Omental fat pad (tissue), 4 donors: ENCODE measurements around the gene SOX6. TPM values are rescaled to one million over a fixed set of nuclear protein-coding genes. Genes with fewer than 3 reads are reported as not detected.

ENCODE experiments used
- ATAC-seq: fragments of 150-250 bp; one replicate; pipeline ENCODE4 v1.9.1; 2016; ENCODE audit warnings: mild to moderate bottlenecking, moderate library complexity; ENCODE audit not compliant: low FRiP score
- DNase-seq: peaks from one replicate; pipeline ENCODE4 v3.0.0-alpha.2; 2019; ENCODE audit warnings: low spot score
- total RNA-seq, 4 donors: library from RNA; depleted of rRNA; stranded (reverse); fragments of >200 nt; gene quantifications; one replicate each; pipeline ENCODE4 v1.1.0, GENCODE V29; 2016
- TF ChIP-seq, protein P1 (sequence below), 3 donors: fragments of 450-650 bp; IDR thresholded peaks; one replicate each; pipeline ENCODE4 v1.5.1; 2016 to 2017; ENCODE audit warnings: antibody characterized with exemption in 3 of 3, mild to moderate bottlenecking in 3 of 3, moderate library complexity in 2 of 3

The SOX6 gene
- total RNA-seq, 4 donors from 2014 or later: 2.0 to 41.0 (median 8.9) TPM

DNA sequence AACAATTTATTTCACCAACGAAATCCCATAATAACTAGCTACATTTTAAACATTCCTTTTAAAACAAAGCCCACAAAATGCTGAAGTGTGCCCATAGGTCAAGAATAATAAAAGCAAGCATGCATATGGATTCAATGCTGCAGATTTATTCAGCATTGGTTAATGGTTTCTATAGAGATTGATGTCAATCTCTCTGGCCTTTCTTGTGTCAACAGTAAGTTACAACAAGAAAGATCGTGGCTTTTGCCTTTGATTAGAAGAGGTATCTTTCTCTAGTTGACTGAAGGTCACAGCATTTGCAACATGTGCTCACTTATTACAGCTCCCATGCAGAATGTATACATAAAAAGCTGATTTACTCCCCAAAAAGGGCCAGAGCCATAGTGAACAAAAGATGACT, 1.4 kb upstream of the SOX6 start:
- TF ChIP-seq, protein P1, sequence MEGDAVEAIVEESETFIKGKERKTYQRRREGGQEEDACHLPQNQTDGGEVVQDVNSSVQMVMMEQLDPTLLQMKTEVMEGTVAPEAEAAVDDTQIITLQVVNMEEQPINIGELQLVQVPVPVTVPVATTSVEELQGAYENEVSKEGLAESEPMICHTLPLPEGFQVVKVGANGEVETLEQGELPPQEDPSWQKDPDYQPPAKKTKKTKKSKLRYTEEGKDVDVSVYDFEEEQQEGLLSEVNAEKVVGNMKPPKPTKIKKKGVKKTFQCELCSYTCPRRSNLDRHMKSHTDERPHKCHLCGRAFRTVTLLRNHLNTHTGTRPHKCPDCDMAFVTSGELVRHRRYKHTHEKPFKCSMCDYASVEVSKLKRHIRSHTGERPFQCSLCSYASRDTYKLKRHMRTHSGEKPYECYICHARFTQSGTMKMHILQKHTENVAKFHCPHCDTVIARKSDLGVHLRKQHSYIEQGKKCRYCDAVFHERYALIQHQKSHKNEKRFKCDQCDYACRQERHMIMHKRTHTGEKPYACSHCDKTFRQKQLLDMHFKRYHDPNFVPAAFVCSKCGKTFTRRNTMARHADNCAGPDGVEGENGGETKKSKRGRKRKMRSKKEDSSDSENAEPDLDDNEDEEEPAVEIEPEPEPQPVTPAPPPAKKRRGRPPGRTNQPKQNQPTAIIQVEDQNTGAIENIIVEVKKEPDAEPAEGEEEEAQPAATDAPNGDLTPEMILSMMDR (IDR thresholded peaks at IDR 0.05): no peak
- ATAC-seq: no peak

DNA sequence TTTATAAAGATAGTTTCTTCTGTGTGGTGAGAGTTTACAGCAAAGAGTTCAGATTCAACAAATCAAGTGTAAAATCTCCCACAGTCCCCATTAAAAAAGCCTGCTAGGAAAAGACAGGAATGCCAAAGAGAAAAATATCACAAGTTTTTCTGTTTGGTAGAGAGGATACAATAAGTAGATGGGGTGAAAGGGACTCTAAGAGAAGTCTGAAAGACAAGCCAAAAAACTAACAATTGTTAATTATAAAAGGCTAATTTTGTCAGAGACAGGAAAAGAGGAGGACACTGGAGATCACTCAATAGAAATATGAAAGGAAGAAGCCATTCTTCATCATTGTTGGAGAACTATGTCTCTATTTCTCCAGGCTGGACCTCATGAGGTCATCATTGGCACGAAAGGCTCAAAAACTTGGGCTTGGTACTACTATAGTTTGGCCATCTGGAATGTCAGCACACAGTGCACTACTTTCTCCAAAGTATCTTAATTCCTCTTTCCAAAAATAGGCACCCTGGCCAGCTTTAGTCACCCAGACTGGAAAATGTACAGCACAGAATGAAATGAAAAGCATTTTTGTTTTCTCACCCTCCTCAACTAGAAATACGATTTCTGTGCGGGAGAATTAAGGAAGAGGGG, 531 bp upstream of the SOX6 start:
- DNase-seq: no peak
- TF ChIP-seq, protein P1 (IDR thresholded peaks at IDR 0.05): no peak
- ATAC-seq: no peak

More for the DNA sequence above, 1.4 kb upstream of the SOX6 start:
- no peak for DNase-seq

DNA sequence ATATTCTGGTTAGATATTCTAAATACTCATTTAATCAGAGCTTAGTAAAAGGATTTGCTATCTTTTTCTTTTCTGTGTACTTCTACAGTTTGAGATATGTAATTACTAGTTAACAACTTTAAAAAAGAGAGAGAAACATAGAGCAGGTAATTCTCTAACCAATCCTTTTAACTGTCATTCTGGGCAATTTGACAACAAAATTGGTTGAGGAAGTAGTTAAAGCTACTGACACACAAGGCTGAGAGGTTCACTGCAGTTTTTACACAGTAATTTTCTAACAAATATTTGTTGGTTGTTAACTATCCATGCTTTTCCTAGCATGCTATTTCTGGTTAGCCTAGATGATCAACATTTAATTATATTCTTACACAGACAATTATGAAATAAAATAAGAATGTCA, 3.6 kb downstream of the SOX6 start:
- TF ChIP-seq, protein P1 (IDR thresholded peaks at IDR 0.05): no peak
- ATAC-seq: no peak
- no peak for DNase-seq

- ATAC-seq (no peak), DNase-seq (no peak)
- TF ChIP-seq, protein P1 (IDR thresholded peaks at IDR 0.05): no peak
Observed at GRCh38 chr11:16350125-16350524, 6.2 kb downstream of the SOX6 start.

GRCh38 chr11:16347928-16348685, 8.2 kb downstream of the SOX6 start:
- peak; percentile 87 for ATAC-seq
- TF ChIP-seq, protein P1 (IDR thresholded peaks at IDR 0.05): no peak

DNA sequence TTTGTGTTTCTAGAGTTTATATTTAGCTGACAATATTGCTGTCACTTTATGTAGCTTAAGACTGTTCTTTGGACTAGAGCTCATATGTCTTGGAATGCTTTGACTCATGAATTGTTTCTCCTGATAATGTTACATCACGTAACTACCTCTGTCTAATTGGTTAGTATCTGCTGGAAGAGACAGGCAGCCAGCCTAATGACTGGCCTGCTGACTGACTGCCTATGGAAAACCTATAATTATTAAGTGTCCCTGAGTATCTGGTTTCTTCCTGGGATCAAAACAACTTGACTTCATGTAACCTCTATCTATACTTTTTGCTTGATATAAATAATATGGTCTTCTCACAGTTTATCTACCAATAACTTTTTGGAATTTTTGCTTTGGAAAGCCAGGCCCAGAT, 9.4 kb downstream of the SOX6 start:
- TF ChIP-seq, protein P1 (IDR thresholded peaks at IDR 0.05): no peak
- ATAC-seq (no peak), DNase-seq (no peak)

More at GRCh38 chr11:16347928-16348685, 8.2 kb downstream of the SOX6 start:
- no peak for DNase-seq

DNA sequence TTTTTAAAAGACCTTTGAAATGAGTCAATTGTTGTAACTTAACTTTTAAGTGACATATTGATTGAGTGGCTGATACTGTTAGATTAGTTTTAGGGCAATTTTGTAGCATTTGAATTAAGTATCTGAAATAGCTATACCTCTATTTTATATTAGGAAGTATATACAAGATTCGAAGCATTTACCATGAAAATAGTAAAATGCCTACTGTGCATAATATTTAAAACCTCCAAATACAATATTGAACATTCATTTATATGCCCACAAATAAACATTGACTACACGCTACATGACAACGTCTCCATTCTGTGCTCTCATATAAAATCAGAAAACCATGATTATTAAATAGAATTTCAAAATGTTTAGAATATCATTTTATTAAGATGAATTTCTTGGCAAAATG, 14.5 kb downstream of the SOX6 start:
- no peak for ATAC-seq
- no peak for DNase-seq
- TF ChIP-seq, protein P1 (IDR thresholded peaks at IDR 0.05): no peak
